Stomach (tissue), 4 donors: ENCODE data around the gene TTLL11.

ENCODE experiments used
- CTCF ChIP-seq, 7 experiments: fragments of 450-650 bp in 4 of 7; fragments of 200-600 bp in 3 of 7; sonication (generic) in 3 of 7; IDR thresholded peaks; one replicate each; pipeline ENCODE4 v1.5.1; 2016 to 2019; ENCODE audit warnings: antibody characterized with exemption in 7 of 7, control low read depth in 2 of 7, mild to moderate bottlenecking in 1 of 7
- EP300 ChIP-seq: sonication (generic); formaldehyde crosslinking; IDR thresholded peaks from one replicate; pipeline ENCODE4 v1.6.1; 2017; ENCODE audit warnings: antibody characterized with exemption
- POLR2A ChIP-seq, 4 donors: fragments of 450-650 bp; IDR thresholded peaks; one replicate each; pipeline ENCODE4 v1.6.1; 2016; ENCODE audit warnings: antibody characterized with exemption in 4 of 4, control low read depth in 2 of 4, mild to moderate bottlenecking in 1 of 4, moderate library complexity in 1 of 4
- POLR2AphosphoS5 ChIP-seq, 3 donors: sonication (generic); formaldehyde crosslinking; IDR thresholded peaks; one replicate each; pipeline ENCODE4 v1.6.1; 2016; ENCODE audit warnings: antibody characterized with exemption in 3 of 3

- no peak for TF ChIP-seq CTCF (IDR thresholded peaks at IDR 0.05)
- no peak for TF ChIP-seq POLR2A (IDR thresholded peaks at IDR 0.05)
- no peak for TF ChIP-seq EP300
- no peak for TF ChIP-seq POLR2AphosphoS5 (IDR thresholded peaks at IDR 0.05)
Observed at GRCh38 chr9:121811140-121811539, 282.0 kb downstream of the TTLL11 start.
